ENCODE data around the gene CCNY.

DNA sequence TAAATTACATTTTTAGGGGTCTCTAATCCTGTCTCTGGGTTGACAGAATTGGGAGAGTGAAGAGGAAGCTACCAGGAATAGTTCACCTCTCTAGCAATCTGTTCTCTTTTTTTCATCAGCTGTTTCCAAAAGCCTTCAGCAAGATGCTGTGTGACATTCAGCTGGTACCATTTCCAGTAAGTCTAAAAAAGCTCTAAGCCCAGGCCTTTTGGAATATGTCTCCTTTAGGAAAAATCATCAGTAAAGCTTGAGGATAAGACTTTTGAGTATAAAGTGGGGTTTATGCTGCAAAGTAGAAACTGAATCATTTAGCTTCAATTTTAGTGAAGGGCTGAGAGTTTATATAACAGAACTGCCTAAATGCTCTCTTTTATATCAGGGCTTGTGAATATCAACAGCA, 81.5 kb downstream of the CCNY start:
- TF ChIP-seq, protein P1, sequence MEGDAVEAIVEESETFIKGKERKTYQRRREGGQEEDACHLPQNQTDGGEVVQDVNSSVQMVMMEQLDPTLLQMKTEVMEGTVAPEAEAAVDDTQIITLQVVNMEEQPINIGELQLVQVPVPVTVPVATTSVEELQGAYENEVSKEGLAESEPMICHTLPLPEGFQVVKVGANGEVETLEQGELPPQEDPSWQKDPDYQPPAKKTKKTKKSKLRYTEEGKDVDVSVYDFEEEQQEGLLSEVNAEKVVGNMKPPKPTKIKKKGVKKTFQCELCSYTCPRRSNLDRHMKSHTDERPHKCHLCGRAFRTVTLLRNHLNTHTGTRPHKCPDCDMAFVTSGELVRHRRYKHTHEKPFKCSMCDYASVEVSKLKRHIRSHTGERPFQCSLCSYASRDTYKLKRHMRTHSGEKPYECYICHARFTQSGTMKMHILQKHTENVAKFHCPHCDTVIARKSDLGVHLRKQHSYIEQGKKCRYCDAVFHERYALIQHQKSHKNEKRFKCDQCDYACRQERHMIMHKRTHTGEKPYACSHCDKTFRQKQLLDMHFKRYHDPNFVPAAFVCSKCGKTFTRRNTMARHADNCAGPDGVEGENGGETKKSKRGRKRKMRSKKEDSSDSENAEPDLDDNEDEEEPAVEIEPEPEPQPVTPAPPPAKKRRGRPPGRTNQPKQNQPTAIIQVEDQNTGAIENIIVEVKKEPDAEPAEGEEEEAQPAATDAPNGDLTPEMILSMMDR (IDR thresholded peaks at IDR 0.05): no peak
- no peak for TF ChIP-seq POLR2A (IDR thresholded peaks at IDR 0.05)
